ENCODE results near the gene CDH23.

GRCh38 chr10:71582506-71583475 is 186.1 kb downstream of the CDH23 start:
- TF ChIP-seq CTCF (conservative IDR thresholded peaks at IDR 0.05; ENCODE audit: low read length) (no peak), EZH2phosphoT487 (IDR thresholded peaks at IDR 0.05; ENCODE audit: borderline replicate concordance) (no peak)

Measured in Loucy (cell line).